MM.1S (cell line): ENCODE data around the gene KRT8.

Source experiments
- EZH2 ChIP-seq: fragments of 300-600 bp; sonication (generic); optimal IDR thresholded peaks from 2 replicates; pipeline ENCODE3; 2017; ENCODE audit warnings: low read depth, mild to moderate bottlenecking, antibody characterized with exemption, low read length, mixed read lengths
- EZH2phosphoT487 ChIP-seq: fragments of 300-600 bp; sonication (generic); IDR thresholded peaks from 2 replicates; pipeline ENCODE4 v1.6.1; 2018; ENCODE audit warnings: antibody characterized with exemption, low read length
- TF ChIP-seq, protein P1 (sequence below): fragments of 300-600 bp; sonication (generic); IDR thresholded peaks from 2 replicates; pipeline ENCODE4 v1.5.1; 2016; ENCODE audit warnings: antibody characterized with exemption, low read length, mixed read lengths

DNA sequence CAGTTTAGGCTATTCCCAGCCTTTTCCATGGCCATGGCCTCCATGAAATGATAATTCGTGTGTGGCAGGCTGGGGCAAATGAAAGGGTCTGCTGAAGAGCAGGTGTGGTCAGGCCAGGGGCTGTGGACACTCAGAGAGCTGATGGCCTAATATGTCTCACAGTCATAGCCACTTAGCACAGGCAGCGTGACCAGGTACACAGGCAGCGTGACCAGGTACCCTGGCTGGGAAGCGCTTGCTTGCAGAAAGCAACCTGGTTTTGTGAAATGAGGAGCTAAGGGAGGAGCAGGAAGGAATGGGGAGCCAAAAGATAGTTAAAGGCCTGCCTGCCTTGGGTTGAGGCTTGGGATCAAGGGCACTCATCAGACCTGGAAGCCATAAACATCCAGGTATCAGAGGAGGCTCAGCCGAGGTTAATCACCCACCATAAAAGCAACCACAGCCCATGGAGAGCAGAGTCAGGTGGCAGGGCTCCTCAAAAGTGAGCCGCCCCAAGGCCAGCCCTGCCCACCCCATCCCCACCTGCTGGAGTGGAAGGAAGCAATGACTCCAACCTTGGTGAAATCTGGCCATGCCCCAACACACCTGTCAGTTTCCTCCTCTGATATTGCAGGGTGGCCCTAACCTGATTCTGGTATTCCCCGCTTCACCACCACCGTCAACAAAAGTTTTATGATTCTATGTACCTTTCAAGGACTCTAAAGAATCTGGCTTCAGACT lies 8.0 kb upstream of the KRT8 start:
- TF ChIP-seq, protein P1, sequence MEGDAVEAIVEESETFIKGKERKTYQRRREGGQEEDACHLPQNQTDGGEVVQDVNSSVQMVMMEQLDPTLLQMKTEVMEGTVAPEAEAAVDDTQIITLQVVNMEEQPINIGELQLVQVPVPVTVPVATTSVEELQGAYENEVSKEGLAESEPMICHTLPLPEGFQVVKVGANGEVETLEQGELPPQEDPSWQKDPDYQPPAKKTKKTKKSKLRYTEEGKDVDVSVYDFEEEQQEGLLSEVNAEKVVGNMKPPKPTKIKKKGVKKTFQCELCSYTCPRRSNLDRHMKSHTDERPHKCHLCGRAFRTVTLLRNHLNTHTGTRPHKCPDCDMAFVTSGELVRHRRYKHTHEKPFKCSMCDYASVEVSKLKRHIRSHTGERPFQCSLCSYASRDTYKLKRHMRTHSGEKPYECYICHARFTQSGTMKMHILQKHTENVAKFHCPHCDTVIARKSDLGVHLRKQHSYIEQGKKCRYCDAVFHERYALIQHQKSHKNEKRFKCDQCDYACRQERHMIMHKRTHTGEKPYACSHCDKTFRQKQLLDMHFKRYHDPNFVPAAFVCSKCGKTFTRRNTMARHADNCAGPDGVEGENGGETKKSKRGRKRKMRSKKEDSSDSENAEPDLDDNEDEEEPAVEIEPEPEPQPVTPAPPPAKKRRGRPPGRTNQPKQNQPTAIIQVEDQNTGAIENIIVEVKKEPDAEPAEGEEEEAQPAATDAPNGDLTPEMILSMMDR: no peak
- TF ChIP-seq EZH2 (no peak), EZH2phosphoT487 (no peak)
